Osteocyte (in vitro differentiated cells): ENCODE measurements around the gene CCDC73. TPM values are rescaled to one million over a fixed set of nuclear protein-coding genes. Genes with fewer than 3 reads are reported as not detected.
"Not testable (repeated sequence)": the region's sequence is repeated elsewhere in the genome, so short reads cannot be mapped to it uniquely, and the experiment has no call there.

Experiments
- DNase-seq: peaks from one replicate; pipeline ENCODE4 v3.0.0; 2021; ENCODE audit warnings: mixed read lengths; ENCODE audit not compliant: unreplicated experiment; ENCODE audit errors: extremely low spot score
- H3K27ac Mint-ChIP-seq: one replicate; pipeline ENCODE4 v1.8.0; 2021; ENCODE audit warnings: mild to moderate bottlenecking, mixed read lengths; ENCODE audit not compliant: unreplicated experiment
- H3K27me3 Mint-ChIP-seq: one replicate; pipeline ENCODE4 v1.8.0; 2021; ENCODE audit warnings: mixed read lengths; ENCODE audit not compliant: unreplicated experiment
- H3K36me3 Mint-ChIP-seq: one replicate; pipeline ENCODE4 v1.8.0; 2021; ENCODE audit warnings: mixed read lengths; ENCODE audit not compliant: unreplicated experiment
- H3K4me1 Mint-ChIP-seq: one replicate; pipeline ENCODE4 v1.8.0; 2021; ENCODE audit warnings: mixed read lengths; ENCODE audit not compliant: unreplicated experiment
- H3K4me3 Mint-ChIP-seq: one replicate; pipeline ENCODE4 v1.8.0; 2021; ENCODE audit warnings: mild to moderate bottlenecking, moderate library complexity, mixed read lengths; ENCODE audit not compliant: unreplicated experiment
- H3K9me3 Mint-ChIP-seq: one replicate; pipeline ENCODE4 v1.8.0; 2021; ENCODE audit warnings: mixed read lengths; ENCODE audit not compliant: unreplicated experiment
- total RNA-seq: library from RNA; stranded (reverse); gene quantifications from 2 replicates; pipeline ENCODE4 v1.2.1, GENCODE V29; 2021
- TF ChIP-seq, protein P1 (sequence below): fragments of 200-600 bp; sonication (generic); IDR thresholded peaks from 2 replicates; pipeline ENCODE4 v1.5.0; 2021; ENCODE audit warnings: antibody characterized with exemption, mild to moderate bottlenecking, moderate library complexity

CCDC73 gene
- total RNA-seq, 1 donor from 2014 or later, result not detected

DNA sequence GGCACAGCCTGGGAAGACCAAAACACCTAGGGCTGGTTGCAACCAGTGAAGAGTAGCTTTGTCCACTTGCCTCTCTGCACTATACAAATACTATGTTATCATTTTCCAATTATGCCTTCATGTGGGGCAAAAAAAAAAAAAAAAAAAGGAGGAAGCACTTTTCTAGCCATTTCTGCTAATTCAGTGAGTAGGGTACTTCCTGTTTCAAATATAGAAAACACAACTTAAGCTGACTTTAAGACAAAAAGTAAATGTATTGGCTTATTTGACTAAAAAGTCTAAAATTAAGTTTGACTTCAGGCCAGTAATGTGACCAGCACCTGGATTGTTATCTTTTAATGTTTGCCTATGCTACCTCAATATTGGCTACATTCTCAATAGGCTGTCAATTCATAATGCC, 15.3 kb downstream of the CCDC73 start:
- no peak overlapping the region for H3K4me3 Mint-ChIP-seq
- TF ChIP-seq, protein P1, sequence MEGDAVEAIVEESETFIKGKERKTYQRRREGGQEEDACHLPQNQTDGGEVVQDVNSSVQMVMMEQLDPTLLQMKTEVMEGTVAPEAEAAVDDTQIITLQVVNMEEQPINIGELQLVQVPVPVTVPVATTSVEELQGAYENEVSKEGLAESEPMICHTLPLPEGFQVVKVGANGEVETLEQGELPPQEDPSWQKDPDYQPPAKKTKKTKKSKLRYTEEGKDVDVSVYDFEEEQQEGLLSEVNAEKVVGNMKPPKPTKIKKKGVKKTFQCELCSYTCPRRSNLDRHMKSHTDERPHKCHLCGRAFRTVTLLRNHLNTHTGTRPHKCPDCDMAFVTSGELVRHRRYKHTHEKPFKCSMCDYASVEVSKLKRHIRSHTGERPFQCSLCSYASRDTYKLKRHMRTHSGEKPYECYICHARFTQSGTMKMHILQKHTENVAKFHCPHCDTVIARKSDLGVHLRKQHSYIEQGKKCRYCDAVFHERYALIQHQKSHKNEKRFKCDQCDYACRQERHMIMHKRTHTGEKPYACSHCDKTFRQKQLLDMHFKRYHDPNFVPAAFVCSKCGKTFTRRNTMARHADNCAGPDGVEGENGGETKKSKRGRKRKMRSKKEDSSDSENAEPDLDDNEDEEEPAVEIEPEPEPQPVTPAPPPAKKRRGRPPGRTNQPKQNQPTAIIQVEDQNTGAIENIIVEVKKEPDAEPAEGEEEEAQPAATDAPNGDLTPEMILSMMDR, result no peak
- H3K4me1 Mint-ChIP-seq, result no peaks in the 10 kb centered on the region
- H3K9me3 Mint-ChIP-seq, result no peaks in the 10 kb centered on the region
- no peak for DNase-seq
- no peak overlapping the region for H3K27ac Mint-ChIP-seq
- H3K27me3 Mint-ChIP-seq, result peaks cover 25% of the 10 kb centered on the region
- no peaks in the 10 kb centered on the region for H3K36me3 Mint-ChIP-seq

GRCh38 chr11:32775908-32776307, 18.6 kb downstream of the CCDC73 start:
- H3K36me3 Mint-ChIP-seq, result no peaks in the 10 kb centered on the region
- no peaks in the 10 kb centered on the region for H3K4me1 Mint-ChIP-seq
- H3K27ac Mint-ChIP-seq, result no peak overlapping the region

DNA sequence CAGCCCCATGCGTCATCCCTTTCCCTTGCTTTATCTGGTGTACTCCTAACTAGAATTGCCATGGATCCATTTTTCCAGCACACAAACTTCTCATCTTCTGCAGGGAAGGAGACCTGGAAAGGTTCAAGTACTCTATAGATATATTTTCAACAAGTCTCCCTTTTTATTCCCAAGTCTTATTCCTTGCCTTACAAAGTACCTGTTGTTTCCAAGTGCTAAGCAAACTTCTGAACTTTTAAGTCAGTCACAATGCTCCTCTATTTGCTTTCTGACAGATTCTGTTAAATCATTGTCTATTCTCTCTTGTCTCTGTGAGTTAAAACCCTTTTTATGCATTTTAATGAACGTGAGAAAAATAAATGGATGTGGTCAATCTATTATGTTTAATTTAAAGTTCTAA, 20.4 kb downstream of the CCDC73 start:
- TF ChIP-seq, protein P1, result no peak
- H3K27ac Mint-ChIP-seq, result no peak overlapping the region
- no peaks in the 10 kb centered on the region for H3K9me3 Mint-ChIP-seq
- no peak for DNase-seq
- no peaks in the 10 kb centered on the region for H3K36me3 Mint-ChIP-seq
- H3K27me3 Mint-ChIP-seq, result peaks cover 15% of the 10 kb centered on the region
- H3K4me1 Mint-ChIP-seq, result no peaks in the 10 kb centered on the region
- H3K4me3 Mint-ChIP-seq, result no peak overlapping the region

More at GRCh38 chr11:32775908-32776307, 18.6 kb downstream of the CCDC73 start:
- no peak for DNase-seq
- Mint-ChIP-seq H3K4me3 (no peak overlapping the region), H3K27me3 (peaks cover 17% of the 10 kb centered on the region), H3K9me3 (no peaks in the 10 kb centered on the region)
- TF ChIP-seq, protein P1, result no peak

DNA sequence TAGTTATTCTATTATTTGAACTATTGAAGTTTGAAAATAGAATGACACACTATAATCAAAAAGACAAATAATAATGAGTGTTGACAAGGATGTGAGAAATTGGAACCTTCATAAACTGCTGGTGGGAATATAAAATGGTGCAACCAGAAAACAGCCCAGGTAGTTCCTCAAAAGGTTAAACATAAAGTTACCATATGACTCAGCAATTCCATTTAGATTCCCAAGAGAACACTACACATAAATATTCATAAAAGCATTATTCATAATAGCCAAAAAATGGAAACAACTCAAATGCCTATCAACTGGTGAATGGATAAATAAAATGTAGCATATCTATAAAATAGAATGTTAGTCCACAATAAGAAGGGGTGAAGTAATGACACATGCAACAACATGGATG, 21.7 kb downstream of the CCDC73 start:
- H3K36me3 Mint-ChIP-seq, result no peaks in the 10 kb centered on the region
- peaks cover 15% of the 10 kb centered on the region for H3K27me3 Mint-ChIP-seq
- TF ChIP-seq, protein P1, result no peak
- no peak overlapping the region for H3K4me3 Mint-ChIP-seq
- no peak for DNase-seq
- H3K27ac Mint-ChIP-seq, result no peak overlapping the region
- no peaks in the 10 kb centered on the region for H3K9me3 Mint-ChIP-seq
- no peaks in the 10 kb centered on the region for H3K4me1 Mint-ChIP-seq

GRCh38 chr11:32761774-32762173, 32.7 kb downstream of the CCDC73 start:
- not testable (repeated sequence) for H3K36me3 Mint-ChIP-seq, H3K4me1 Mint-ChIP-seq, H3K27ac Mint-ChIP-seq, DNase-seq, H3K4me3 Mint-ChIP-seq, H3K27me3 Mint-ChIP-seq, H3K9me3 Mint-ChIP-seq

DNA sequence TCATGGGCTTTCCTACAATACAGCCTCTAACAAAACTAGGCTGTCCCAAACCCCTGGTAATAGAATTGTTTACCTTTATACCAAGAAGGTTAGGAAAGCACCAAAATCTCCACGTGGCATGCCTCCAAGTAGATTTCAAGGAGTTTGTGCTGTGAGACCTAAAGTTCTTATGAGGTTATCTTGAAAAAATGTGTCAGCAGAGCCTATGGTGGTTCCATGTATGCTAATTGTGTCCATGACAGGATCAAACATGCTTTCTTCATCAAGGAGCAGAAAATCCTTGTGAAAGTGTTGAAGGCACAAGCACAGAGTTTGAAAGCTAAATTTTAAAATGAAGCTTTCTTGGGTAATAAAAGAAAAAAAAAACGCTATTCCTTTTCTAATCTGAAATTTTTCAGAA, 36.2 kb downstream of the CCDC73 start:
- H3K36me3 Mint-ChIP-seq, result no peaks in the 10 kb centered on the region
- no peak overlapping the region for H3K4me3 Mint-ChIP-seq
- no peaks in the 10 kb centered on the region for H3K4me1 Mint-ChIP-seq
- peaks cover 4% of the 10 kb centered on the region for H3K9me3 Mint-ChIP-seq
- peaks cover 15% of the 10 kb centered on the region for H3K27me3 Mint-ChIP-seq
- H3K27ac Mint-ChIP-seq, result no peak overlapping the region
- DNase-seq, result no peak
- TF ChIP-seq, protein P1, result no peak

DNA sequence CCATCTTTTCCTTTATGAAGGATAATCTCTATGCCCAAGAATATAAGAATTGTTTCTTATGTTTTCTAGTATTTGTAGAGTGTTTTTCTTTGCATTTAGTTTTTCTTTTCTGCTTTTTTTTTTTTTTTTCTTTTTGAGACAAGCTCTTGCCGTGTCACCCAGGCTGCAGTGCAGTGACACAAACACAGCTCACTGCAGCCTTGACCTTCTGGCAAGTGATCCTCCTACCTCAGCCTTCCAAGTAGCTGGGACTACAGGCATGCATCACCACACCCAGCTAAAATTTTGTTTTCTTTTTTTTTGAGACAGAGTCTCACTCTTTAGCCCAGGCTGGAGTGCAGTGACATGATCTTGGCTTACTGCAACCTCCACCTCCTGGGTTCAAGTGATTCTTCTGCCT, 41.3 kb downstream of the CCDC73 start:
- H3K27ac Mint-ChIP-seq, H3K4me1 Mint-ChIP-seq, H3K36me3 Mint-ChIP-seq, H3K9me3 Mint-ChIP-seq, H3K4me3 Mint-ChIP-seq, DNase-seq: not testable (repeated sequence)
- H3K27me3 Mint-ChIP-seq, result peaks cover 11% of the 10 kb centered on the region
